ENCODE results near the gene CCDC61. TPM values are rescaled to one million over a fixed set of nuclear protein-coding genes. Genes with fewer than 3 reads are reported as not detected.

The CCDC61 gene, protein sequence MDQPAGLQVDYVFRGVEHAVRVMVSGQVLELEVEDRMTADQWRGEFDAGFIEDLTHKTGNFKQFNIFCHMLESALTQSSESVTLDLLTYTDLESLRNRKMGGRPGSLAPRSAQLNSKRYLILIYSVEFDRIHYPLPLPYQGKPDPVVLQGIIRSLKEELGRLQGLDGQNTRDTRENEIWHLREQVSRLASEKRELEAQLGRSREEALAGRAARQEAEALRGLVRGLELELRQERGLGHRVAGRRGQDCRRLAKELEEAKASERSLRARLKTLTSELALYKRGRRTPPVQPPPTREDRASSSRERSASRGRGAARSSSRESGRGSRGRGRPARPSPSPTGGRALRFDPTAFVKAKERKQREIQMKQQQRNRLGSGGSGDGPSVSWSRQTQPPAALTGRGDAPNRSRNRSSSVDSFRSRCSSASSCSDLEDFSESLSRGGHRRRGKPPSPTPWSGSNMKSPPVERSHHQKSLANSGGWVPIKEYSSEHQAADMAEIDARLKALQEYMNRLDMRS
- total RNA-seq, result 3.9 and 6.1 TPM in 2 replicates

DNA sequence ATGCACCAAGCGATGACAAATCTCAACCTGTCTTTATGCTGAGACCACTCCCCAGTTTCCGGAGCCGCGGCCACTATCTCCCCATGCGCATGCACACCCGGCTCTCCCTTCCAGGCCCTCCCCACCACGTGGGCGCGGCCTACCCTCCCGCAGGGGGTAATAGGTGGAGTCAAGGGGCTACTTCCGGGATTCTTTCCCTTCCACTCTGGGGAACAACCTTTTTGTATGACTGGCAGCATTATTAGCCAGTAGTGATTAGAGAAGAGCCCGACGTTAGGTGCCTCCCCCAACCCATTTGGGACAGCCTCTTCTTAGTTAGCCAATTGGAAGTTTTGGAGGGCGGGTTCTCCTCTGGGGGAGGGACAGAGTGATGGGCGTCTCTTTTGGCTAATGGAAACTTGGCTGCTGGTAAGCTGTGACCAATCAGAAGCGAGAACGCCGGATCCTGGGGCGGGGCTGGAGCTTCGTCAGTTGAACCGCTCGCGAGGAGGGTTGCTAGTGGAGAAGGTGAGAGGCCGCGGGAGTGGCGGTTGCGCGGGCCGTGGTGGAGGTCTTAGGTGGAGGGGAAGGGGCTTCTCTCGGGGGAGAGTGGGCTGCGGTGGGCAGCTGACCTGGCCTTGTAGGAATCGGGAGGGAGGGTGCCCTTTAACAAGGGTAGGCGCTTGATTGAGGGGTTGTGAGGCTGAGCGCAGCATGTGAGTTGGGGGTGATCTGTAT, at the start of gene CCDC61:
CCDC61 (plus strand) TSS at position 470 of the 717 bp plus-strand sequence. CDS start 7,552 bp downstream, outside the sequence.
- TF ChIP-seq, protein P1, sequence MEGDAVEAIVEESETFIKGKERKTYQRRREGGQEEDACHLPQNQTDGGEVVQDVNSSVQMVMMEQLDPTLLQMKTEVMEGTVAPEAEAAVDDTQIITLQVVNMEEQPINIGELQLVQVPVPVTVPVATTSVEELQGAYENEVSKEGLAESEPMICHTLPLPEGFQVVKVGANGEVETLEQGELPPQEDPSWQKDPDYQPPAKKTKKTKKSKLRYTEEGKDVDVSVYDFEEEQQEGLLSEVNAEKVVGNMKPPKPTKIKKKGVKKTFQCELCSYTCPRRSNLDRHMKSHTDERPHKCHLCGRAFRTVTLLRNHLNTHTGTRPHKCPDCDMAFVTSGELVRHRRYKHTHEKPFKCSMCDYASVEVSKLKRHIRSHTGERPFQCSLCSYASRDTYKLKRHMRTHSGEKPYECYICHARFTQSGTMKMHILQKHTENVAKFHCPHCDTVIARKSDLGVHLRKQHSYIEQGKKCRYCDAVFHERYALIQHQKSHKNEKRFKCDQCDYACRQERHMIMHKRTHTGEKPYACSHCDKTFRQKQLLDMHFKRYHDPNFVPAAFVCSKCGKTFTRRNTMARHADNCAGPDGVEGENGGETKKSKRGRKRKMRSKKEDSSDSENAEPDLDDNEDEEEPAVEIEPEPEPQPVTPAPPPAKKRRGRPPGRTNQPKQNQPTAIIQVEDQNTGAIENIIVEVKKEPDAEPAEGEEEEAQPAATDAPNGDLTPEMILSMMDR (IDR thresholded peaks at IDR 0.05; ENCODE audit: insufficient read depth, low read depth, low read length), result no peak
- peak within 1 kb of the TSS; percentile 98 for H3K4me3 ChIP-seq (ENCODE audit: low read depth, low read length)
- DNase-seq (ENCODE audit: low read depth), result peak; percentile 100

DNA sequence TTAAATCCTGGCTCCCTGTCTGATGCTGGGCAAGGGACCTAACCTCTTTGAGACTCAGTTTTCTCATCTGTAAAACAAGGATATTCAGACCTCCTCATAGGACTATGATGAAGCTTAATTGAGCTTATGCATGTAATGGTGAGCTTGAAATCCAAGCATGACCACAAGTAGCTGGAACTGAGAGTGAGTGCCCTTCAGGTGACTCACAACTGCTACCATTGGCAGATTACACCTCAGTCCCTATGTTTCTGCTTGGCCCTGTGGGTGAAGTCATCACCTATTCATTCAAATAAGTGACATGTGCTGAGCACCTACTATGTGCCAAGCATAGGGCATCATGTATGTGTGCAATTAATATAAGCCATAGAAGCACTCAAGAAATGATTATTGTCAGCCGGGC, 47.3 kb upstream of the CCDC61 start:
- no peak overlapping the region for H3K4me3 ChIP-seq (ENCODE audit: low read depth, low read length)
- no peak for DNase-seq (ENCODE audit: low read depth)
- TF ChIP-seq, protein P1 (IDR thresholded peaks at IDR 0.05; ENCODE audit: insufficient read depth, low read depth, low read length), result no peak

DNA sequence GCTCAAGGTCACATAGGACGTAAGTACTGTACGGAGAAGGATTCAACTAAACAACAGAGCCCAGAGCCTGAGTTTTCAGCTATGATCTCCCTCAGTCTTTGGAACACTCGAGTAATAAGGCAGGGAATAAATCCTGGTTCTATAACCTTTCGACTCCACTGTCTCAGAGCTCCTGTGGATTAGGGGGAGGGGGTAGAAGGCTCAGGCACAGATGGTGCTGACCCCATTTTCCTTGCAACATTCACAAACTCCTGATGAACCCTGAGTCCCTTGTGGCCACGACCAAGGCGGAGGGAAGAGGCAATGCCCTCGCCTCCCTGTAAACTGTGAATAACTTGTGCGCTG, 43.0 kb upstream of the CCDC61 start:
- no peak overlapping the region for H3K4me3 ChIP-seq (ENCODE audit: low read depth, low read length)
- TF ChIP-seq, protein P1 (IDR thresholded peaks at IDR 0.05; ENCODE audit: insufficient read depth, low read depth, low read length), result no peak
- no peak for DNase-seq (ENCODE audit: low read depth)

DNA sequence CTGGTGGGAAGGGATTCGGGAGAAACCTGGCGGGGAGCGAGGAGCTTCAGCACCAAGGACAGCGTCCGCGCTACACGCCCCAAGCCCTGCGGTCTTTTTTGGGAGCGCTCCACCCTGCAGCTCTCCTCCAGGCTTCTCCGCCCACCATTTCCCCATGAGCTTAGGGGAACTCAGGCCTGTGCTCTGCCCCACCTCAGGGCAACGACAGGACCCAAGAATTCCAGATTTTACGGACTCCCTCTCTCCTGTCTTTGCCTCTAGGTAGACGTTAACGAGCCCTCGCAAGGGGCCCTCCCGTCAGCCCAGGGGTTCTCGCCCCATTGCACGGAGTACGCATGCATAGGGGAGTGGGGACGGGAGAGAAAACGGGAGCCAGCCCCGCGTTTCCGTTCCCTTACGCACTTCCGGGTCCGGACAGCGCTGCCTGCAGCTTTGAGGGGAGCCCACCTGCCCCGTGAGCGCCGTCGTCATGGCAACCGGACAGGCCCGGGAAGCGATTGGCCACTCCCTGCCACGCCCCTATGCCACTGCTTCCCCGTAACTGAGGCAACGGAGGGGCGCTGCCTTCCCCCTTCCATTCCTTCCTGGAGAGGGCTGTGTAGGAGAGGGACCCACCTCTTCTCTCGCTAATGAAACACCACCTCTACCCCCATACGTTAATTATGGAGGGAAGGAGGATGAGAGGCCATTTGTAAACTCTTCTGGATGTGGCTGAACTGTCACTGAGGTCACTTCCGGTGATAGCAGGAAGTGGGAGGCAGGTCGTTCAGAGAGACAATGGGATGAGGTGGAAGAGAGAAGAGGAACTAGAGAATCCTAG, 42.4 kb upstream of the CCDC61 start:
- H3K4me3 ChIP-seq (ENCODE audit: low read depth, low read length), result no peak overlapping the region
- peak; percentile 51 for DNase-seq (ENCODE audit: low read depth)
- TF ChIP-seq, protein P1 (IDR thresholded peaks at IDR 0.05; ENCODE audit: insufficient read depth, low read depth, low read length), result no peak

DNA sequence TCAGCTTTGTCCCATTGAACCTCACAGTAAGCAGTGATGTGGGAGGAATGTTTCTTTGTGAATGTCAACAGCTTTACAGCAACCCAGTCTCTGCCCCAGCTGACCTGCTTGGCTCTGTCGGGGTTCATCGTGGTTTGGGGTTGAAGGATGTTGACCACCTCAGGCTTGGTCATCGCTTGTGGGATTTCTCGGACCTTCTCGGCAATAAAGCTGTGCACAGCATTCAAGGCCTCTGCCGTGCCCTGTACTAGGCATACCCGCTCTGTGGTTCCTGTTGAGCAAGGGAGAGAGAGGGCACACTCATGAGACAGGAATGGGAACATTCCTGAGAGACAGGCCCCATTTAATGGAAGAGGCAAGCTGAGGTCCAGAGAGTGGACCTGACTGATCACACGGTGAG, 41.6 kb upstream of the CCDC61 start:
- no peak overlapping the region for H3K4me3 ChIP-seq (ENCODE audit: low read depth, low read length)
- TF ChIP-seq, protein P1 (IDR thresholded peaks at IDR 0.05; ENCODE audit: insufficient read depth, low read depth, low read length), result no peak
- DNase-seq (ENCODE audit: low read depth), result no peak

DNA sequence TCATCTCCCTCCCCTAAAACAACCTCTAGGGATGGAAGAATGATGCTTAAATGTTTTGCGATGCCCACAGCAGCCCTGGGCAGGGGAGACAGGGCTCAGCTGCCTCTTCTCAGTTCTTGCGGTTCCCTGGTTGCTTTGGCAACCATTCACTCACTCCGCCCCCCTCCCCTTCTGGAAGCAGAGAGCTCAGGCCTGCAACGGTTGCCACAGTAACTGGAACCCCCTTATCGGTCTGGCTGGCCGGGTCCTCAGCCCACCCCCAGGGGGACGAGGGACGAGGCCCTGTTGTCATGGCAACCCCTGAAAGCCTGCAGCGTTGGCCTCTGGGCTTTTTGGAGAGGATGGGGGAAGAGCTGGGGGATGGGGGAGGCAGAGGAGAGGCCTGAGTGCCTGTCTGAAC, 41.1 kb upstream of the CCDC61 start:
- TF ChIP-seq, protein P1 (IDR thresholded peaks at IDR 0.05; ENCODE audit: insufficient read depth, low read depth, low read length), result no peak
- no peak overlapping the region for H3K4me3 ChIP-seq (ENCODE audit: low read depth, low read length)
- DNase-seq (ENCODE audit: low read depth), result no peak
